Daoy (cell line): Measurements from ENCODE around the gene CLCC1. TPM values are rescaled to one million over a fixed set of nuclear protein-coding genes. Genes with fewer than 3 reads are reported as not detected.

Source experiments
- DNase-seq: peaks from one replicate; pipeline ENCODE4 v3.0.0-alpha.2; 2015; ENCODE audit warnings: low read depth
- total RNA-seq: library from RNA; depleted of rRNA; stranded (reverse); fragments of >200 nt; shearing (Covaris generic); gene quantifications from 2 replicates; pipeline ENCODE4 v1.2.3, GENCODE V29; 2014; rRNA removed

The CLCC1 gene
- total RNA-seq, 1 experiment from 2014 or later = 57.0 TPM

DNA sequence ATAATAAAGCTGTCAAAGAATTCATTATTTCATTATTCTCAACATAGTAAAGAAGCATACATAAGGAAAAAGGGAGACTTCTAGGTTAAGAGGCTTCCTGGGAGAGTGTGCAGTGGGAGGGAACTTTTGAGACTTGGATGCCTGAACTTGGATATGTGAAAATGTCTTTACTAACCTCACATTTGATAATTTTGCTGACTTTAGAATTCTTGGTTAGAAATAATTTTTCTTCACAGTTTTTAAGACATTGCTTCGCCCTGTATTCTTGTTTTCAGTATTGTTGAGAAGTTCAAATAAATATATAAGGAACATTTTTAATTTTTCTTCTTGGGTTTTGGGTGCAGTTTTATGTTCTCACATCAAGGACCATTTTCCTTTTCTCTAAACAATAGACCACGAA, 46.5 kb downstream of the CLCC1 start:
- DNase-seq = no peak

Other genes with a start within 250 kb of the CLCC1 start
- gene STXBP3, start 216.8 kb downstream of the CLCC1 start, total RNA-seq = 57.9 and 60.2 TPM in 2 replicates
- not detected in 2 replicates for gene AKNAD1, start 106.4 kb downstream of the CLCC1 start, total RNA-seq
- gene GPSM2, start 86.5 kb downstream of the CLCC1 start, total RNA-seq = 110 and 154 TPM in 2 replicates
- gene WDR47, start 78.6 kb upstream of the CLCC1 start, total RNA-seq = 14.2 and 16.8 TPM in 2 replicates
- gene TAF13, start 112.5 kb upstream of the CLCC1 start, total RNA-seq = 270 and 351 TPM in 2 replicates
- gene TMEM167B, start 127.3 kb upstream of the CLCC1 start, total RNA-seq = 24.8 and 27.9 TPM in 2 replicates
- gene ELAPOR1, start 150.6 kb upstream of the CLCC1 start, total RNA-seq = 0.23 and 0.33 TPM in 2 replicates